Activated CD4-positive, CD25-positive, alpha-beta regulatory T cell treated with anti-CD3 and anti-CD28 coated beads, Interleukin-2, amount 50 U/mL, for 24 hours (primary cell): ENCODE measurements around the gene BOK.

Experiments
- ATAC-seq, 2 donors: fragments of 150-1000 bp; cut with Tn5 transposase; one replicate each; pipeline ENCODE4 v1.10.0; 2021; ENCODE audit warnings: mild to moderate bottlenecking in 1 of 2, moderate library complexity in 1 of 2

Gene BOK

DNA sequence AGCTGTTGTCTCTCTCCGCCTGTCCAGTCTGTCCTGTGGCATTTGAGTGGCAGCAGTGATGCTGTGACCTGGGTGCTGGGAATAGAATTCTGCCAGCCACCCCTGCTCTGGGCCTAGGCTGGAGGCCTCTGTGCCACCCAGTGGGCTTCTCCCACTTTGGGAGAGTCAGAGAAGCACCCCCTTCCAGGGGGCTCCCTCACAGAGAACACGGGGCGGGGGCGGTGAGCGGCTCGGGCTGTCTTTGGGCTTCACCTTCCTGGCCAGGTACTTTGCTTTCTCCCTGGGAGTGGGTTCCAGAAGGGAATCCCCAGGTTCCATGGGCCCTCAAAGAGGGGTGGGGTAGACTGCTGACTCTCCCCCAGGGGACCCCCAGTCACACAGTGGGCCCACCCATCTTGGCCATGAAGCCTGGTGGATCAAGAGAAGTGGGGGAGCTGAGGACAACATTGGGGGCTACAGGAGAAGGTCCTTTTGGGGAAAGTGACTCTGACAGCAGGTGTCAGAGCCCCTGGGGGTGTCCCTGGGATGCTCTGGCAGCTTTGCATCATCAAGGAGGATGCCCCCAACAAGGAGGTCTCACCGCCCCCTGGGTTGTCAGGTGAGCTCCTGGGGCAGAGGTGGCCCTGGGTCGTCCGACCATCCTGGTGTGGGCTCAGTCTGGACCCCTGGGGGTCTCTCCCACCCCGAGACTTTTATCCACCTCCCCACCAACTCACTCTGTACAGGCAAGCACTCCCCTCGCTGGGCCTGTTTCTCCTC is 18.8 kb upstream of the BOK start:
- no peak for ATAC-seq

DNA sequence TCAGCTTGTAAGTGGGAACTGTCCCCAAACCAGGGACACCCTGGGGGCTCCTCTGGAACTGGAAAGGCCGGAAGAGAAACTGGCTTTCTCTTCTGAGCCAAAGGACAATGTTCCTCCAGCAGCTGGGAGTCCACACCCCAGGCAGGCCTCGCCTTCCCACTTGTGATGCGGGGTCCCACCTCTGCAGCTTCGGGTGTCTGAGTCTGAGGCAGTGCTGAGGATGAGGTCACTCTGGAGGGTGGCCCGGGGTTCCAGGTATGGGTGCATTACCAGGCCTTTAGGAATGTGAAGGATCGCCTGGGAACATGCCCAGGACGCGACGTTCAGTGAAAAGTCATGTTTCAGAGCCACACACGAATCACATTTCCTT is 18.2 kb upstream of the BOK start:
- no peak for ATAC-seq

- peak; percentile 60 to 68 for ATAC-seq
Measured at GRCh38 chr2:241540771-241541561, 17.6 kb upstream of the BOK start.

DNA sequence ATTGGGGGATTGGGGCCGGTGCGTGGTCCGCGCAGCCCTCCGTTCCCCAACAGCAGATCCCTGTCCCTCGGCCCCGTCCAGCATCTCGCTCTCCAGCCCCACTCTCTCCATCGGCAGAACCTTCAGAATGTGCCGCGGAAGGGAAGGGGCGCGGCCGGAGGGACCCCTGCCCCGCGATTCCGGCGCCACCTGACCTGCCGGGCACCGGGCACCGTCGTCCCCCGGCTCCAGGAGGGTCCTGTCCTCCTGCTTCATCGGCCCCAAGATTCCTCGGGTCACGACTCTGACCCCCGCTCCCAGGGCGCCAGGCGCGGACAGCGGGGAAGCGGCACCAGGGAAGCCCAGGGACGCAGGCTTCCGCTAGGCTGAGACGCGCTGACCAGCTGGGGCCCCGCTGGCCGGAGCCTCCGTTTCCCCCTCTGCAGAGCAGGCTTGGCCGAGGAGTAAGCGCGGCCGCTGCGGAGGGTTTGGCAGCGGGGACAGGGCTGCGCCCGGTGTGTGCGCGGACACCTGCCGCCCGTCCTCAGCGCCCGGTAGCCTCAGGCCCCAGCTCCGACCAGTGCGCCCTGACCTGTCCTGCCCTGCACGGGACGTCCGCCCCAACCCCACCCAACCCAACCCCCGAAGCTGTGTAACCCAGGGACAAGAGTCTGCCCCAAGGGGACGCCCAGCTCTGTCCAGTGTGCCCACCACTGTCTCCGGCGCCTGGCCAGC is 16.8 kb upstream of the BOK start:
- ATAC-seq, result no peak

GRCh38 chr2:241542278-241542605 is 16.3 kb upstream of the BOK start:
- ATAC-seq, result no peak

GRCh38 chr2:241545106-241545505 is 13.4 kb upstream of the BOK start:
- no peak for ATAC-seq

GRCh38 chr2:241545523-241546473 is 12.7 kb upstream of the BOK start:
- ATAC-seq, result no peak

DNA sequence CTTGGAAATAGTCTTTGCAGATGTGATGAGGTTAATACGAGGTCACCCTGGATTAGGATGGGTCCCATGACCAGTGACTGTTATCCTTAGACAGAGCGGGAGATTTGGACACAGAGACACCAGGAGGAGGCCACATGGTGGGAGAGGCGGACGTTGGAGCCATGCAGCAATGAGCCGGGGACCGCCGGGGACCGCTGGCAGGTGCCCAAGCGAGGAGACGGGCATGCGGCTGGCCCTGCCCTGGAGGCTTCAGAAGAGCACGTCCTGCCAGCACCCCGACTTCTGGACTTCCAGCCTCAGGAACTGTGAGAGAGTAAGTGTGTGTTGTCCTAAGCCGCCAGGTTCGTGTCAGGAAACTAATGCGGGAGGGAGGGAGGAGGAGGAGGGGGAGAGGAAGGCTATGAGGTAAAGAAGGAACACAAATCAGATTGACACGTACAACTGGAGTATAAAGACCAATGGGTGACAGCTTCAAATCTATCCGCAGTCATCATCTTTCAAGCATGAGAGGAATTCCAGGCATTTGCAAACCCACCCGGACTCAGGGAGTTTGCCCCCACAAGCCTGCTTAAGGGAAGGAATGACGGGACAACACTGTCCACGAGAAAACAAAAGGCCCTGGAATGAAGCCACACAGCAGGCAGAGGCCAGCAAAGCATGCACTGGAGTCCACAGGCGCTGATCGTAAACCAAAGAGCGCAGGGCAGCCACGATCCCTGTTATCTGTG is 11.6 kb upstream of the BOK start:
- ATAC-seq, result no peak

- no peak for ATAC-seq
Measured at GRCh38 chr2:241547781-241548450, 10.6 kb upstream of the BOK start.

- no peak for ATAC-seq
Measured at GRCh38 chr2:241548451-241548835, 10.1 kb upstream of the BOK start.

- ATAC-seq, result no peak
Measured at GRCh38 chr2:241550616-241551580, 7.6 kb upstream of the BOK start.

DNA sequence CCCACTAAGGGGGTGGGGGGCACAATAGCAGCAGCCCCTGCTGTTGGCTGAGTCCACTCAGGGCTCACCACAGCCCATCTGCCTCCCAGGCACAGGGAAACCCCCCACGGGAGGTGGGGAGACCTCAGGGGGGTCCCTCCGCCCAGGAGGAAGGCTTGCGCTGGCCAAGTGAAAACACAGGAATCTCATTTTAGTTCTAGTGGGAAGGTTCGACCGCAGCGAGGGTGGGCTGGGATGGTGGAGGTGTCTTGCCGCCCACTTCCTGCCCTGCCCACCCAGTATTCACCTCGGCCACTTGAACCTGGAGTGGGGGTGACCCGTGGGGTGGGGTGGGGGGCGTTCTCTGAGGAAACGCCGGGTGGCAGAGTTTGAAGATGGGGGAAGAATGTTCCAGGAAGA is 6.9 kb upstream of the BOK start:
- no peak for ATAC-seq

DNA sequence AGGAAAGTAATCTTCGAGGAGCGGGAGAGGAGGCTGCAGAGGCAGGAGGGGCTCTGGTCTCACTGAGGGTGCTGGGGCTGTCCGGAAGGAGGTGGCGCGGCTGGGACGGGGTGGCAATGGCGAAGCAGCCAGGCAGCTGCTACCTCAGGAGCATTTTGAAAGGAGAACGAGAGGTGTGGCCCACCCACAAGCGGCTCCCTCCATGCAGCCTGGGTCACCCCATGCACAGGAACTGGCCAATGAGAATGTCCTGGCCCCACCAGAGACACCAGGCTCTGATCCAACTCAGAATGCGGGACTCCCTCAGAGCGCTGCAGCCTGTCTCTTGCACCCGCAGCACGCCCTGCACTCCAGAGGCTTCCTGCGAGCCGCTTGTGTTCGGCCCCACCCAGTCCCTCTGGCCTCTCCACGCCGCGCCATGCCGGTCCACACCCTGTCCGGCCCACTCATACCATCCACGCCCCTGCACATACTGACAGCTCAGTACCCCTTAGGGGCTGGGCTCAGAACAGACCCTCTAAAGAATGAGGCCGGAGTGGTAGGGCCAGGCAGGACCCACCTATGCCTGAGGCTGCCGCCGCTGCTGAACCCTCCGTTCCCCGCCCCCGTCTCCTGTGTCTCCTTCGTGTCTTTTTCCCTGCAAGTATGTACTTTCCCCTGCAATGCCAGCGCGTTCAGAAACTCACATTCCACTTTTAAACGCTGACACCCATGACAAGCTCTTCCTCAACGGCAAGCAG is 6.4 kb upstream of the BOK start:
- ATAC-seq, result no peak

DNA sequence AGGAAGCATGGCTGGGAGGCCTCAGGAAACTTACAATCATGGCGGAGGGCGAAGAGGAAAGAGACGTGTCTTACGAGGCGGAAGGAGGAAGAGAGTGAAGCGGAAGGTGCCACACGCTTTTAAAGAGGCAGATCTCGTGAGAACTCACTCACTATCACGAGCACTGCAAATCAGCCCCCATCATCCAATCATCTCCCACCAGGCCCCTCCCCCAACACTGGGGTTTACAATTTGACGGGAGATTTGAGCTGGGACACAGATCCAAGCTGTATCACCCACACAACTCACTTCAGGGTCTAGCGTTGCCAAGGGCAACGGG is 5.1 kb upstream of the BOK start:
- no peak for ATAC-seq

DNA sequence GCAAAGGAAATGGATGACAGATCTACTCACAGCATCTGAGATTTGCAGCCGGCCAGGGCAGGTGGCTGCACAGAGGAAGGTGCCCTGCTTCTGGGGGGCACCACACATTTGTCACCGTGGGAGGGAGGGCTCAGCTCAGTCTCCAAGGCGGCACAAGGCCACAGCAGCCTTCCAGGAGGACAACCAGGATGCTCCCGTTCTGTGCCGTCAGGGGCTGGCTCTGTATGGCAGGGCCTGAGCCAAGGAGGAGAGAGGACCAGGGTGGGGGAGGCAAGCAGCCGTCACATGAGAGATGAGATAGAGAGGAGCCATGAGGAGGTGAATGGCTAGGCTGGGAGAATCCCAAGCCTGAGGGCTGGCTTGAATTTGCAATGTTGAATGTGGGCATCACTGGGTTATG is 4.6 kb upstream of the BOK start:
- no peak for ATAC-seq

DNA sequence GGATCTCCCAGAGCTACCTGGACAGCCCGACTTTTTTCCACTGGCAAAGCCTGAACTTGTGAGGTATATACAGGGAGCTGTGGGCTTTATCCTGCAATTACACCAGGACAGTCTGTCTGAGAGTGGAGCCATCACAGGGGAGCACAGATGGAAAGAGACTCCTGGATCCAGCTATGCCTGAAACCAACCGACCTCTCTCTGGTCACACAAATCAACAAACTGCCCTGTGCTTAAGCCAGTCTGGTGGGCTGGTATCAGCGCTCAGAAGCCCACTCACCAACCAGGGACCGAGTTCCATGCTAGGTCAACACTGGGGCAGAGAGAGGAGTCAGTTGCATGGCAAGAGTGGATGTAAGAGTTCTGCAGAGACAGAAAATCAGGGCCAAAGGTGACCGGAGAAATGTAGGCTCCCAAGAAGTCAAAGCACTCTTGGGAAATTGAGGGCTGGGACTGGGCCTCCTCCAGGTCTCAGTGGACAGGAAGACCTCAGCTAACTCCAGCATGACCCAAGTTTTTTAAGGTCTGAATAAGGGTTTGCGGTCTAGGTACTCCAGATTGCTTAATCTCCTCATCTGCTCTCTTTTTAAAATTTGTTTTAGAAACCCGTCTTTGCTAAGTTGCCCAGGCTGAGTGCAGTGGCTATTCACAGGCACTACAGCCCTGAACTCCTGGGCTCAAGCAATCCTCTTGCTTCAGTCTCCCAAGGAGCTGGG is 3.8 kb upstream of the BOK start:
- ATAC-seq, result no peak

- ATAC-seq, result no peak
Measured at GRCh38 chr2:241555711-241556110, 2.8 kb upstream of the BOK start.

DNA sequence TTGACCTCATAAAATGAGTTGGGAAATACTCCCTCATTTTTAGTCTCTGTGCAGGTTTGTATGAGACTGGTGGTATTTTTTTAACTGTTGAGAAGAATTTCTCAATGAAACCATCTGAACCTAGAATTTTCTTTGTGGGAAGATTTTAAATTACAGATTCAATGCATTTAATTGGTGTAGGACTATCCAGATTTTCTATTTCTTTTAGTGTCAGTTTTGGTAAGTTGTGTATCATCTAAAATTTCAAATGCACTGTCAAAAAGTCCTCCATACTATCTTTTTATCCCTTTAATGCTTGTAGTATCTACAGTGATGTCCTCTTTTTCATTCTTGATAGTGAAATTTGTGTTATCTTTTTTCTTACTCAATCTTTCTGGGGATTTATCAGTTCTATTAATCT is 1.8 kb upstream of the BOK start:
- no peak for ATAC-seq
